ENCODE measurements around the gene SP9. TPM values are rescaled to one million over a fixed set of nuclear protein-coding genes. Genes with fewer than 3 reads are reported as not detected.
A peak's percentile ranks its signal among the peaks of the same experiment; 100 is the strongest.
"Not testable (repeated sequence)": the region's sequence is repeated elsewhere in the genome, so short reads cannot be mapped to it uniquely, and the experiment has no call there.

Gene SP9
- total and polyA plus RNA-seq, 5 donors from 2014 or later, result not detected

DNA sequence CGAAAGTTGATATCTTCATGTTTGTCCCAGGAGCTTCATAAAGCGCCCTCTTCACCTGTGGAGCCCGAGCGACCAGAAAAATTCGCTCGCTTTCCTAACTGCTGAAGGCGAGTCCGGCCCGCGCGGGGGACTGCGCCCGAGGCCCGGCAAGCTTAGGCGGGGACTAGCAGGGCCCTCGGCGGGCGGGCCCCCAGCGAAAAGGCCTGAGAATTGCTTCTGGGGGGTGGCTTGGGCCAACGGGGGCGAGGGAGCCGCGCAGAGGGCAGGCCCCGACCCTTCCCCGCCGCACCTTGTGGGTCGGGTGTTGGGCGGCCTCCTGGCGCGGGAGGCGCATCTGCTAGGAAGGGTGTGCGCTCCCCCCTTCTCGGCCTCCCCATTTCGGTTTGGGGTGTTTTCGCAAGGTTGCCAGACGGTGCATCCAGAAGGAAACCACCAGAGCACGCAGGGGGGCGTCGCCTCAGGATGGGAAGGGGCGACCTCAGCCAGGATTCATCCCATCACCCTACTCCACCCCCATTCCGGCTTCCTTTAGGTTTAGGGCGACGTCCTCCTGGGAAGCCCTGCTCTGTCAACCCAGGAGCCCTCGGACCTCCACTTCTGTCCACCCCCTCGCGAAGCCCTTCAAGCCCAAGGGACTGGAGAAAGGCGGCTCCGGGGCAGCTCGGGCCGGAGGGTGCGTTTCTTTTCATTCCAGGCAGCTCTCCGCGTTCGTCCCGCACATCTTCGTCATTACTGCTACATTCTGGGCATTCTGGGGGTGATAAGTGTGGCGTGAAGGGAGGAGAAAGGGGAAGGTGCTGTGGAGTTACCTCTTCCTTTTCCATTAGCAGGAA, 9.1 kb downstream of the SP9 start:
- Mint-ChIP-seq H3K36me3 (peaks cover 14% of the 10 kb centered on the region), H3K27me3 (peaks cover 61% of the 10 kb centered on the region), H3K4me3 (peak overlapping the region; percentile 15 to 82 (median 66)), H3K9me3 (peaks cover 0 to 8% (median 0%) of the 10 kb centered on the region in 7 donors), H3K4me1 (peaks cover 23 to 37% (median 34%) of the 10 kb centered on the region in 4 donors), H3K27ac (peak overlapping the region in 1 of 3 donors; percentile 89)
- Histone ChIP-seq H3K4me1 (ENCODE audit: control insufficient read depth, insufficient read depth, low read length, poor library complexity, severe bottlenecking) (peaks cover 47% of the 10 kb centered on the region), H3K4me3 (ENCODE audit: low read depth, low read length) (no peak overlapping the region), H3K27ac (ENCODE audit: insufficient read depth, low read length, poor library complexity, severe bottlenecking) (no peak overlapping the region), H3K27me3 (ENCODE audit: control insufficient read depth, insufficient read depth, low read length) (peaks cover 43% of the 10 kb centered on the region), H3K36me3 (ENCODE audit: control insufficient read depth, insufficient read depth, low read length) (peaks cover 15% of the 10 kb centered on the region), H3K9me3 (ENCODE audit: control insufficient read depth in 2 of 2, low read length in 2 of 2) (no peaks in the 10 kb centered on the region)
- ATAC-seq (ENCODE audit: low read depth in 2 of 2) (no peak), DNase-seq (peak in 1 of 3 donors; percentile 1)

DNA sequence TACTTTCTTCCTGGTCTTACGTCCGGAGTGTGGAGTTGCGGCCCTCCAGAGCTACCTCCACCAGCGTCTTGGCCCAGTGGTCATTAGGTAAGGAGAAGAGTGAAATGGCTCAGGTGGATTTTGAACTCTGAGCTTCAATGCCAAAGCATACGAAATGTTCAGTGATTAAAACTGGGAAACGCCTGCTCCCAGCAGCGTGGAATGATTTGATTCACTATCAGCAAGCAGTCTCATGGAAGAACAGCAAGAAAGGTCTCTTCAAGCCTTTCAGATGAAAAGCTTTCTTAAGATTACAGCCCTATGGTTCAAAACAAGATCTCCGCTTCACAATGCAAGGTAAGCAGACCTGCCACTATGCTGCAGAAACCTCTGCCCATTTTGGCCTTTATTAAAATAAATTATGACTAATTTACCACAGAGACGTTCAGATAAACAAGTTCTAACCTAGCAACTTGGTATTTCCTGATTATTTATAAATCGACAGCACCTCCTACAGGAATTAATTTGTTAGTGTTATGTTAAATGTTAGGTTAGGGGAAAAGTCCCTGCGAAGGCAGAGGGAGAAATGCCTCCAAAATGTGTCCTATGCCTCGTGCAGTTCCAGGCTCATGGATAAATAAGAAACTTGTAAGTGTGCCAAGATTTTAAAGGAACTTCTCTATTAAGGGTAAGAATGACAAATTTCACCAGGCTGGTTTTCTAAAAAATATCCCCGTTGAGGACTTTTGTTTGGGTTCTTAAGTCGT, 10.1 kb downstream of the SP9 start:
- Mint-ChIP-seq H3K27ac (peak overlapping the region in 1 of 3 donors; percentile 23), H3K4me1 (peaks cover 23 to 36% (median 32%) of the 10 kb centered on the region in 4 donors), H3K36me3 (peaks cover 16% of the 10 kb centered on the region), H3K27me3 (peaks cover 51% of the 10 kb centered on the region), H3K9me3 (peaks cover 0 to 8% (median 0%) of the 10 kb centered on the region in 7 donors), H3K4me3 (peak overlapping the region in 3 of 4 donors; percentile 20 to 48 (median 45))
- H3K27me3 ChIP-seq (ENCODE audit: control insufficient read depth, insufficient read depth, low read length), result peaks cover 32% of the 10 kb centered on the region
- H3K27ac ChIP-seq (ENCODE audit: insufficient read depth, low read length, poor library complexity, severe bottlenecking), result no peak overlapping the region
- H3K4me1 ChIP-seq (ENCODE audit: control insufficient read depth, insufficient read depth, low read length, poor library complexity, severe bottlenecking), result peaks cover 43% of the 10 kb centered on the region
- H3K4me3 ChIP-seq (ENCODE audit: low read depth, low read length), result no peak overlapping the region
- peak in 1 of 3 donors; percentile 50 for DNase-seq
- peaks cover 23% of the 10 kb centered on the region for H3K36me3 ChIP-seq (ENCODE audit: control insufficient read depth, insufficient read depth, low read length)
- ATAC-seq (ENCODE audit: low read depth in 2 of 2), result peak; percentile 18
- no peaks in the 10 kb centered on the region for H3K9me3 ChIP-seq (ENCODE audit: control insufficient read depth in 2 of 2, low read length in 2 of 2)

DNA sequence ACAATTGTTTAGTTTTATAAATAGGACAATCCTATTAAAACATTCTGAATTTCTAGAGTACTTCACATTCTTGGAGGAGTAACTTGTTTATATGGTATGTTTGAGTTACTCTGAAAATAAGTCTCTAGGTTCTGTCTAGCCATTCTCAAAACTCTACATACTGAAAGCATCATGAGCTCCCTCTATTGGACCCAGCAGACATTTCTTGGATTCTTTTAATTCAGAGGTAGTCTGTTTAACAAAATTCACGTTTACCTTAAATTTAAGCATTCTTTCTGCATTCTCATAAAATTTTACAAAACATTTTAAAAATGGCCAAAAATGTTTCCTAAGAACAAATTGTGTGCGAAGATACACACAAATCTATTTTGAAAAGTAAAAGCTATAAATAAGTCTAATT, 15.3 kb downstream of the SP9 start:
- H3K27me3 ChIP-seq (ENCODE audit: control insufficient read depth, insufficient read depth, low read length), result peaks cover 8% of the 10 kb centered on the region
- no peak overlapping the region for H3K27ac ChIP-seq (ENCODE audit: insufficient read depth, low read length, poor library complexity, severe bottlenecking)
- Mint-ChIP-seq H3K36me3 (peaks cover 20% of the 10 kb centered on the region), H3K4me3 (no peak overlapping the region), H3K27me3 (peaks cover 9% of the 10 kb centered on the region), H3K4me1 (peaks cover 0 to 7% (median 4%) of the 10 kb centered on the region in 4 donors), H3K27ac (no peak overlapping the region), H3K9me3 (no peaks in the 10 kb centered on the region)
- ATAC-seq (ENCODE audit: low read depth in 2 of 2) (no peak), DNase-seq (peak in 1 of 3 donors; percentile 28)
- H3K4me1 ChIP-seq (ENCODE audit: control insufficient read depth, insufficient read depth, low read length, poor library complexity, severe bottlenecking), result no peaks in the 10 kb centered on the region
- H3K36me3 ChIP-seq (ENCODE audit: control insufficient read depth, insufficient read depth, low read length), result peaks cover 35% of the 10 kb centered on the region
- no peaks in the 10 kb centered on the region for H3K9me3 ChIP-seq (ENCODE audit: control insufficient read depth in 2 of 2, low read length in 2 of 2)
- H3K4me3 ChIP-seq (ENCODE audit: low read depth, low read length), result no peak overlapping the region

DNA sequence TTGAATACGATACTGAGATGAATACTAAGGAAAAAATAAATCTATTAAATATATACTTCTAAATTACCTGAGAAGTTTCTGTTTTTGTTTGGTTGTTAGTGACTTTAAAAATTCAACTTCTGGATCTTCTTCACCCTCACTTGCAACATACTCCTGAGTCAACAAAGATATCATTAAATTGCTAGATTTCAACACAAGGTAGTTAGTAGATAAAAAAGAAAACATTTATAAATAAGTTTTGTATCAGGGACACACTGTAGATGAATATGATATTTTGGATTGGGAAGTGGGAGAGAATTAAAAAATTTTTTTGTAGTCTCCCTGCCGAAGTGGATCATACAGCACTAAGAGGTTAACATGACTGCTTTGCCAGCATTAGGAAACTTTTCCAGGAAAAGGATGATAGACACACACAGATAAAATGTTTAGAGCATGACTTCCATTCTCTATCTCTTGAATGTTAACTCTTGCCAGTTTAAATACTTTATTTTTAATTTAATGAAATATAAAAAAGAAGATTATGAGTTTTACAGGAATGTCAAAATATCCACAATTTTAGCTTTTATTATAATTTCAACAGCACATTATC, 15.9 kb downstream of the SP9 start:
- Mint-ChIP-seq H3K27me3 (peaks cover 5% of the 10 kb centered on the region), H3K4me1 (peaks cover 0 to 4% (median 2%) of the 10 kb centered on the region in 4 donors), H3K27ac (no peak overlapping the region), H3K36me3 (peaks cover 21% of the 10 kb centered on the region), H3K4me3 (no peak overlapping the region), H3K9me3 (no peaks in the 10 kb centered on the region)
- no peaks in the 10 kb centered on the region for H3K4me1 ChIP-seq (ENCODE audit: control insufficient read depth, insufficient read depth, low read length, poor library complexity, severe bottlenecking)
- peaks cover 35% of the 10 kb centered on the region for H3K36me3 ChIP-seq (ENCODE audit: control insufficient read depth, insufficient read depth, low read length)
- no peak for ATAC-seq (ENCODE audit: low read depth in 2 of 2)
- no peaks in the 10 kb centered on the region for H3K9me3 ChIP-seq (ENCODE audit: control insufficient read depth in 2 of 2, low read length in 2 of 2)
- no peak overlapping the region for H3K27ac ChIP-seq (ENCODE audit: insufficient read depth, low read length, poor library complexity, severe bottlenecking)
- DNase-seq, result no peak
- H3K27me3 ChIP-seq (ENCODE audit: control insufficient read depth, insufficient read depth, low read length), result peaks cover 3% of the 10 kb centered on the region
- H3K4me3 ChIP-seq (ENCODE audit: low read depth, low read length), result no peak overlapping the region

DNA sequence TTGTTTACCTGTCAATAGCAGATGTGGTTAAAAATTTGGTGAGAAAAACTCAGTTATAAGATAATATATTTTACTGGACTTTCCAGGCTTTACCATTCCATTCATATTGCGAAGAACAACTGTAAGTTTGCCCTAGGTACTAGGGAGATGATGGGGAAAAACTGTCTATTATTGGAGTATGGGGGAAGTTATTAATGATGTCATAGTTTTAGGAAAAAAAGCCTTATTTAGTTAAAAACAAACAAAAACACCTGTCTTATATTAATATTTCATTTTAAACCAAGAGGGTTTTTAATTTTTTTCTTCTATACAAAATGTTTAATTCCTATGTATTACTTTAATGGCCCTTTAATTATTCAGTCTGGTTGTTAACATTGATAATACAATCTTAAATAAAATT, 18.2 kb downstream of the SP9 start:
- H3K4me3 ChIP-seq (ENCODE audit: low read depth, low read length), result no peak overlapping the region
- no peak overlapping the region for H3K27ac ChIP-seq (ENCODE audit: insufficient read depth, low read length, poor library complexity, severe bottlenecking)
- no peak for DNase-seq
- Mint-ChIP-seq H3K4me3 (no peak overlapping the region), H3K4me1 (peaks cover 0 to 4% (median 2%) of the 10 kb centered on the region in 4 donors), H3K9me3 (no peaks in the 10 kb centered on the region), H3K27ac (no peak overlapping the region), H3K27me3 (no peaks in the 10 kb centered on the region), H3K36me3 (peaks cover 30% of the 10 kb centered on the region)
- ATAC-seq (ENCODE audit: low read depth in 2 of 2), result no peak
- H3K9me3 ChIP-seq (ENCODE audit: control insufficient read depth in 2 of 2, low read length in 2 of 2), result no peaks in the 10 kb centered on the region
- H3K36me3 ChIP-seq (ENCODE audit: control insufficient read depth, insufficient read depth, low read length), result peaks cover 31% of the 10 kb centered on the region
- no peaks in the 10 kb centered on the region for H3K27me3 ChIP-seq (ENCODE audit: control insufficient read depth, insufficient read depth, low read length)
- no peaks in the 10 kb centered on the region for H3K4me1 ChIP-seq (ENCODE audit: control insufficient read depth, insufficient read depth, low read length, poor library complexity, severe bottlenecking)

DNA sequence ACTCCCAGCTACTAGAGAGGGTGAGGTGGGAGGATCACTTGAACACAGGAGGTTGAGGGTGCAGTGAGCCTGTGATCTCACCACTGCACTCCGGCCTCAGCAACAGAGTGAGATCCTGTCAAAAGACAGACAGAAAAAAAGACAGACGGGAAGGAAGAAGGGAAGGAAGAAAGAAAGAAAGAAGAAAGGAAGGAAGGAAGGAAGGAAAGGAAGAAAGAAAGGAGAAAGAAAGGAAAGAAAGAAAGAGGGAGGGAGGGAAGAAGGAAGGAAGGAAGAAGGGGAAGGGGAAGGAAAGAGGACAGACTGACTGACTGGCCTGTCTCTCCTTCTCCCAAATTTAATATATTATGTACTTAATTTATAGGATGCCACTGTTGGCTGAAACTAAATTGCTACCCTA, 21.6 kb downstream of the SP9 start:
- Histone ChIP-seq H3K4me3 (ENCODE audit: low read depth, low read length) (no peak overlapping the region), H3K36me3 (ENCODE audit: control insufficient read depth, insufficient read depth, low read length) (peaks cover 11% of the 10 kb centered on the region), H3K27ac (ENCODE audit: insufficient read depth, low read length, poor library complexity, severe bottlenecking) (no peak overlapping the region), H3K27me3 (ENCODE audit: control insufficient read depth, insufficient read depth, low read length) (no peaks in the 10 kb centered on the region), H3K4me1 (ENCODE audit: control insufficient read depth, insufficient read depth, low read length, poor library complexity, severe bottlenecking) (no peaks in the 10 kb centered on the region), H3K9me3 (ENCODE audit: control insufficient read depth in 2 of 2, low read length in 2 of 2) (no peaks in the 10 kb centered on the region)
- no peaks in the 10 kb centered on the region for H3K27me3 Mint-ChIP-seq
- H3K4me3 Mint-ChIP-seq, result no peak overlapping the region
- ATAC-seq (ENCODE audit: low read depth in 2 of 2), result no peak
- DNase-seq, result no peak
- H3K27ac Mint-ChIP-seq, result no peak overlapping the region
- peaks cover 36% of the 10 kb centered on the region for H3K36me3 Mint-ChIP-seq
- peaks cover 0 to 3% (median 0%) of the 10 kb centered on the region in 7 donors for H3K9me3 Mint-ChIP-seq
- peaks cover 0 to 3% (median 0%) of the 10 kb centered on the region in 4 donors for H3K4me1 Mint-ChIP-seq

DNA sequence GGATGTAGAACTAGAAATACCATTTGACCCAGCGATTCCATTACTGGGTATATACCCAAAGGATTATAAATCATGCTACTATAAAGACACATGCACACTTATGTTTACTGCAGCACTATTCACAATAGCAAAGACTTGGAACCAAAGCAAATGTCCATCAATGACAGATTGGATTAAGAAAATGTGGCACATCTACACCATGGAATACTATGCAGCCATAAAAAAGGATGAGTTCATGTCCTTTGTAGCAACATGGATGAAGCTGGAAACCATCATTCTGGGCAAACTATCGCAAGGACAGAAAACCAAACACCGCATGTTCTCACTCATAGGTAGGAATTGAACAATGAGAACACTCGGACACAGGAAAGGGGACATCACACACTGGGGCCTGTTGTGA, 24.9 kb downstream of the SP9 start:
- H3K4me3 ChIP-seq (ENCODE audit: low read depth, low read length); H3K4me1 Mint-ChIP-seq; H3K4me1 ChIP-seq (ENCODE audit: control insufficient read depth, insufficient read depth, low read length, poor library complexity, severe bottlenecking); H3K27me3 ChIP-seq (ENCODE audit: control insufficient read depth, insufficient read depth, low read length); ATAC-seq (ENCODE audit: low read depth in 2 of 2); H3K9me3 ChIP-seq (ENCODE audit: control insufficient read depth in 2 of 2, low read length in 2 of 2); H3K27ac ChIP-seq (ENCODE audit: insufficient read depth, low read length, poor library complexity, severe bottlenecking); H3K27me3 Mint-ChIP-seq; DNase-seq; H3K27ac Mint-ChIP-seq; H3K9me3 Mint-ChIP-seq; H3K4me3 Mint-ChIP-seq: not testable (repeated sequence)
- H3K36me3 ChIP-seq (ENCODE audit: control insufficient read depth, insufficient read depth, low read length), result peaks cover 29% of the 10 kb centered on the region
- H3K36me3 Mint-ChIP-seq, result peaks cover 48% of the 10 kb centered on the region
